KOPT-K1 (cell line): ENCODE results near the gene NKX1-2.

Source experiments
- H3K27ac ChIP-seq: fragments of 200-600 bp; sonication (generic); 2 replicates; pipeline ENCODE4 v1.5.1; 2016; ENCODE audit warnings: antibody characterized with exemption, mild to moderate bottlenecking, low read depth, low read length; ENCODE audit not compliant: poor library complexity, severe bottlenecking
- H3K36me3 ChIP-seq: fragments of 200-600 bp; sonication (generic); 2 replicates; pipeline ENCODE4 v1.5.1; 2017; ENCODE audit warnings: antibody characterized with exemption, mild to moderate bottlenecking, low read length, moderate library complexity; ENCODE audit not compliant: insufficient read depth
- H3K9me3 ChIP-seq: fragments of 200-600 bp; sonication (generic); 2 replicates; pipeline ENCODE4 v1.5.1; 2017; ENCODE audit warnings: antibody characterized with exemption, low read length, mild to moderate bottlenecking; ENCODE audit not compliant: insufficient read depth, poor library complexity, severe bottlenecking

Gene NKX1-2

GRCh38 chr10:124418726-124419501, 30.9 kb downstream of the NKX1-2 start, which contains the start of gene OAT:
TSS of gene OAT (minus strand) at chr10:124418923. CDS start at chr10:124412171, 6,752 bp downstream.
- Histone ChIP-seq H3K27ac (no peak within 1 kb of the TSS), H3K9me3 (no peaks in the 10 kb centered on the region), H3K36me3 (no peaks in the 10 kb centered on the region)

GRCh38 chr10:124417895-124418725, 31.7 kb downstream of the NKX1-2 start:
- Histone ChIP-seq H3K27ac (no peak overlapping the region), H3K9me3 (no peaks in the 10 kb centered on the region), H3K36me3 (no peaks in the 10 kb centered on the region)

GRCh38 chr10:124416733-124417132, 33.1 kb downstream of the NKX1-2 start:
- Histone ChIP-seq H3K9me3 (no peaks in the 10 kb centered on the region), H3K27ac (no peak overlapping the region), H3K36me3 (no peaks in the 10 kb centered on the region)

GRCh38 chr10:124415210-124415609, 34.6 kb downstream of the NKX1-2 start:
- Histone ChIP-seq H3K36me3 (peaks cover 5% of the 10 kb centered on the region; the same call in 1 of the 2 replicates), H3K9me3 (no peaks in the 10 kb centered on the region), H3K27ac (no peak overlapping the region)

- H3K9me3 ChIP-seq = no peaks in the 10 kb centered on the region
- no peak overlapping the region for H3K27ac ChIP-seq
- peaks cover 8% of the 10 kb centered on the region; the same call in 1 of the 2 replicates for H3K36me3 ChIP-seq
These were observed 35.8 kb downstream of the NKX1-2 start for GRCh38 chr10:124414076-124414475.

- H3K27ac ChIP-seq = no peak overlapping the region
- peaks cover 37% of the 10 kb centered on the region; the same call in 1 of the 2 replicates for H3K36me3 ChIP-seq
- no peaks in the 10 kb centered on the region for H3K9me3 ChIP-seq
These were observed 40.1 kb downstream of the NKX1-2 start for GRCh38 chr10:124409696-124410095.

- Histone ChIP-seq H3K27ac (no peak overlapping the region), H3K36me3 (peaks cover 42% of the 10 kb centered on the region; the same call in 1 of the 2 replicates), H3K9me3 (no peaks in the 10 kb centered on the region)
These were observed 41.5 kb downstream of the NKX1-2 start for GRCh38 chr10:124408357-124408756.

- peaks cover 51% of the 10 kb centered on the region; the same call in 1 of the 2 replicates for H3K36me3 ChIP-seq
- H3K9me3 ChIP-seq = no peaks in the 10 kb centered on the region
- no peak overlapping the region for H3K27ac ChIP-seq
These were observed 42.4 kb downstream of the NKX1-2 start for GRCh38 chr10:124407456-124407855.

DNA sequence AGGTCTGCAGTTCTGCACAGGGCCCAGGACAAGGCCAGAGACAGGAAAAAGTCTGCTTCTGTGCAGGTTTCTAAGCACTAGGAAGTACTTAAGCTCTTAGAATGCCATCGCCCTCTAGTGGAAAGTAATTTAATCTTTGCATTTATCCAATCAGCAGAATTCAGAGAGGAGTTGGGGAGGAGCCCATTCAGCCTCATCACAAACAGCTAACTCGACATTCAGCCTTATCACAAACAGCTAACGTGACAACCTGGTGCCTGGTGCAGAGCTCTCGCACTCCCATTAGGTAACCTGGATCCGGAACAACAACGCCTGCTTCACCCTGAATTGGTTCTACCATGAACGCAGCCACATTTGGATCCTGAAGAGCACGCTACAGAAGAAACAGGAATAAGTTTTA, 46.3 kb downstream of the NKX1-2 start:
- Histone ChIP-seq H3K9me3 (no peaks in the 10 kb centered on the region), H3K36me3 (peaks cover 57% of the 10 kb centered on the region; the same call in 1 of the 2 replicates), H3K27ac (peak overlapping the region; percentile 9)

DNA sequence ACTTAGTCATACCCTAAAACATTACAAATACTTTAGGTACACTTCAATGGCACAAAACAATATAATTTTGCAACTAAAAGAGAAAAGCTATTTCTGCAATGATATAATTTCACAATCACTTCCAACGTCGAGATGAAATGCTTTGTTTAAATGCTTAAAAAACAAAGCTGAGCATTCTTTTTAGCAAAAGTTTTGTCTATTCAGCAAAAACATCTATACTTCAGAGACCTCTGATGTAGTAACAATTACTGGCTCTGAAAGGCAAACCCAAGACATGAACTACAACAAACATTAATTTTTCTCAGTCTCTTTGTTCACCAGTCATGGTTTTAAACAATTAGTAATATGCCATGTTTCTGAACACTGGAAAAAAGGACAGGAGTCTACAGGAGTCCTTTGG, 47.6 kb downstream of the NKX1-2 start:
- no peaks in the 10 kb centered on the region for H3K9me3 ChIP-seq
- peaks cover 56% of the 10 kb centered on the region; the same call in 1 of the 2 replicates for H3K36me3 ChIP-seq
- no peak overlapping the region for H3K27ac ChIP-seq

DNA sequence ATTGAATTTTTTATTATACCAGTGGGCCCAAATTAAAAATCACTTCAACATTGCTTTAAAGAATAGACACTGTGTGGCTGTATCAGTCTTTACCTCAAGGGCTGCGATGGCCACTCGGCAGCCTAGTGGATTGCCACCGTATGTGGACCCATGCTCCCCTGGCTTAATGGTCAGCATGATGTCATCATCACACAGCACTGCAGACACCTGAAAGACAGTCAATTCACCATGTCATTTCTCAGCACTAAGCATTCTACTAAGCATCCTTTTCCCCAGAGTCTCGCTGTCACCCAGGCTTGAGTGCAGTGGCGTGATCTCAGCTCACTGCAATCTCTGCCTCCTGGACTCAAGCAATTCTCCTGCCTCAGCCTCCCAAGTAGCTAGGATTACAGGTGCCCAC, 48.2 kb downstream of the NKX1-2 start:
- Histone ChIP-seq H3K27ac (no peak overlapping the region), H3K36me3 (peaks cover 50% of the 10 kb centered on the region; the same call in 1 of the 2 replicates), H3K9me3 (no peaks in the 10 kb centered on the region)
